Panc1 (cell line): ENCODE measurements around the gene MAP2K7. TPM values are rescaled to one million over a fixed set of nuclear protein-coding genes. Genes with fewer than 3 reads are reported as not detected.
A peak's percentile ranks its signal among the peaks of the same experiment; 100 is the strongest.
"Not testable (repeated sequence)": the region's sequence is repeated elsewhere in the genome, so short reads cannot be mapped to it uniquely, and the experiment has no call there.

Source experiments
- ATAC-seq: fragments of 200-7000 bp; cut with Tn5 transposase; 2 replicates; pipeline ENCODE4 v1.9.1; 2020; ENCODE audit warnings: mild to moderate bottlenecking, moderate library complexity
- BruUV-seq: library from RNA; stranded (reverse); fragments of 400-500 nt; replicated peaks from 2 replicates; lab custom pipeline; 2021; lab: Mats Ljungman, UMichigan
- CTCF ChIA-PET: fragments of 300-600 bp; sonication (Branson Sonifier 250); formaldehyde crosslinking; loops from one replicate; lab custom pipeline; 2022; ENCODE audit warnings: antibody characterized with exemption; lab: Charles Lee
- POLR2A ChIA-PET: fragments of 300-600 bp; sonication (Branson Sonifier 250); formaldehyde crosslinking; loops from one replicate; lab custom pipeline; 2022; ENCODE audit warnings: antibody characterized with exemption; lab: Charles Lee
- DNase-seq: peaks from one replicate; pipeline ENCODE4 v3.0.0-alpha.2; 2010; ENCODE audit warnings: low read depth, low spot score
- H3K27ac ChIP-seq: 2 replicates; pipeline ENCODE4 v1.5.1; 2011; ENCODE audit warnings: mild to moderate bottlenecking, low read length, inconsistent platforms
- H3K27me3 ChIP-seq: fragments of 200-500 bp; sonication (Bioruptor generic); 2 replicates; pipeline ENCODE4 v1.6.0; 2014; ENCODE audit warnings: low read length, inconsistent platforms; ENCODE audit not compliant: control insufficient read depth, insufficient read depth
- H3K36me3 ChIP-seq: fragments of 200-500 bp; sonication (Bioruptor generic); 2 replicates; pipeline ENCODE4 v1.5.1; 2014; ENCODE audit warnings: inconsistent platforms, mild to moderate bottlenecking, low read length, moderate library complexity; ENCODE audit not compliant: control insufficient read depth, insufficient read depth
- H3K4me1 ChIP-seq: 2 replicates; pipeline ENCODE4 v1.5.1; 2011; ENCODE audit warnings: inconsistent platforms, mild to moderate bottlenecking, low read length, moderate library complexity; ENCODE audit not compliant: control insufficient read depth, insufficient read depth
- H3K4me3 ChIP-seq, 2 experiments: 2 replicates each; pipeline ENCODE4 v1.5.1; 2011 to 2012; ENCODE audit warnings: low read depth in 2 of 2, low read length in 2 of 2, mild to moderate bottlenecking in 2 of 2, inconsistent platforms in 1 of 2, moderate library complexity in 1 of 2
- H3K9me3 ChIP-seq: fragments of 200-500 bp; sonication (Bioruptor generic); 2 replicates; pipeline ENCODE4 v1.5.1; 2014; ENCODE audit warnings: low read depth, mild to moderate bottlenecking, inconsistent platforms, low read length, moderate library complexity; ENCODE audit not compliant: control insufficient read depth, insufficient read depth
- POLR2AphosphoS5 ChIP-seq: IDR thresholded peaks from 2 replicates; pipeline ENCODE4 v1.6.1; 2012; ENCODE audit warnings: mild to moderate bottlenecking, low read depth, low read length, moderate library complexity
- SIN3A ChIP-seq: IDR thresholded peaks from 2 replicates; pipeline ENCODE4 v1.6.1; 2012; ENCODE audit warnings: low read depth, mild to moderate bottlenecking, low read length, moderate library complexity, borderline replicate concordance; ENCODE audit not compliant: insufficient read depth
- TCF7L2 ChIP-seq: IDR thresholded peaks from 2 replicates; pipeline ENCODE4 v1.6.1; 2011; ENCODE audit warnings: mild to moderate bottlenecking, low read depth, low read length, inconsistent platforms
- in situ Hi-C: cut with HindIII; loops from 2 replicates; pipeline ENCODE4 v1.10.0; 2016; ENCODE audit warnings: low sequenced_read_pairs, low pct_unique_long_range_greater_than_20kb
- intact Hi-C: fragments of 100-400 bp; cut with micrococcal nuclease; formaldehyde crosslinking; loops from one replicate; pipeline ENCODE4 v1.10.0; 2022; ENCODE audit not compliant: unreplicated experiment
- total RNA-seq: library from RNA; stranded (reverse); gene quantifications from one replicate; pipeline ENCODE4 v1.2.1, GENCODE V29; 2021; ENCODE audit not compliant: unreplicated experiment
- TF ChIP-seq, protein P1 (sequence below), 2 experiments: IDR thresholded peaks; 2 replicates each; pipeline ENCODE4 v1.6.1; 2011 to 2012; ENCODE audit warnings: low read depth in 2 of 2, control low read depth in 1 of 2, low read length in 1 of 2, mild to moderate bottlenecking in 1 of 2, moderate library complexity in 1 of 2; ENCODE audit not compliant: insufficient read depth in 1 of 2
- TF ChIP-seq, protein P2 (sequence below): fragments of 450-650 bp; IDR thresholded peaks from 2 replicates; pipeline ENCODE4 v1.5.1; 2017; ENCODE audit warnings: mild to moderate bottlenecking

Gene MAP2K7
- total RNA-seq, 1 experiment from 2014 or later = 32.9 TPM

- DNase-seq (no peak), ATAC-seq (peak; percentile 97)
- in situ Hi-C loops = no loop called here
- intact Hi-C loops = no loop called here
- Histone ChIP-seq H3K4me3 (peak within 1 kb of the TSS; percentile 45 to 46), H3K27ac (peak within 1 kb of the TSS; percentile 59), H3K36me3 (peaks cover 3% of the 10 kb centered on the region; the same call in 1 of the 2 replicates), H3K9me3 (no peaks in the 10 kb centered on the region), H3K4me1 (no peaks in the 10 kb centered on the region), H3K27me3 (no peaks in the 10 kb centered on the region)
- TF ChIP-seq POLR2AphosphoS5 (0 out of 2 replicates have a peak, but pooled peaks have one; percentile 26), SIN3A (no peak)
- ChIA-PET POLR2A (interaction anchor here (0.7 kb wide), 1 partner anchor 27 kb away, joined by 3 read pairs; no protein-coding TSS in a partner anchor), CTCF (no interaction called here)
- BruUV-seq = no TSS peak
These were observed 15.4 kb upstream of the MAP2K7 start, which contains the start of gene LRRC8E for GRCh38 chr19:7888145-7888825. Gene LRRC8E, plus strand, starts transcription at chr19:7888510. Its CDS starts 7,094 bp downstream, at chr19:7895604.

DNA sequence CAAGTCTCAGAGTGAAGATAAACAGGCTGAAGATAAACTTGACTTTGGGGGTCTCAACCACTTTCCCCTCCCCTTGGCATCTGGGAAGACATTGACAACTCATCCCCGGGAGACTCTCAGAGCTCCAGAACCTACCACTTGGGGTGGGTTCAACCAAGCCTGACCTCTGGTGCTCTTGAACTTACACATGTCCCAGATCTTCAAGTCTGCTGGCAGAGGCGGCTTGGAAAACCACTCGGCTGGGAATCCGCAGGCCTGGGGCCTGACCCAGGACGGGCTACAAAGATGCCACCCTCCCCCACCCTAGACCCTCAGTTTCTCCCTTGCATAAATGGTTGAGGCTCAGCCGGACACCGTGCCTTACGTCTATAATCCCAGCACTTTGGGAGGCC lies 14.9 kb upstream of the MAP2K7 start:
- TF ChIP-seq POLR2AphosphoS5 = no peak
- TF ChIP-seq, protein P1, sequence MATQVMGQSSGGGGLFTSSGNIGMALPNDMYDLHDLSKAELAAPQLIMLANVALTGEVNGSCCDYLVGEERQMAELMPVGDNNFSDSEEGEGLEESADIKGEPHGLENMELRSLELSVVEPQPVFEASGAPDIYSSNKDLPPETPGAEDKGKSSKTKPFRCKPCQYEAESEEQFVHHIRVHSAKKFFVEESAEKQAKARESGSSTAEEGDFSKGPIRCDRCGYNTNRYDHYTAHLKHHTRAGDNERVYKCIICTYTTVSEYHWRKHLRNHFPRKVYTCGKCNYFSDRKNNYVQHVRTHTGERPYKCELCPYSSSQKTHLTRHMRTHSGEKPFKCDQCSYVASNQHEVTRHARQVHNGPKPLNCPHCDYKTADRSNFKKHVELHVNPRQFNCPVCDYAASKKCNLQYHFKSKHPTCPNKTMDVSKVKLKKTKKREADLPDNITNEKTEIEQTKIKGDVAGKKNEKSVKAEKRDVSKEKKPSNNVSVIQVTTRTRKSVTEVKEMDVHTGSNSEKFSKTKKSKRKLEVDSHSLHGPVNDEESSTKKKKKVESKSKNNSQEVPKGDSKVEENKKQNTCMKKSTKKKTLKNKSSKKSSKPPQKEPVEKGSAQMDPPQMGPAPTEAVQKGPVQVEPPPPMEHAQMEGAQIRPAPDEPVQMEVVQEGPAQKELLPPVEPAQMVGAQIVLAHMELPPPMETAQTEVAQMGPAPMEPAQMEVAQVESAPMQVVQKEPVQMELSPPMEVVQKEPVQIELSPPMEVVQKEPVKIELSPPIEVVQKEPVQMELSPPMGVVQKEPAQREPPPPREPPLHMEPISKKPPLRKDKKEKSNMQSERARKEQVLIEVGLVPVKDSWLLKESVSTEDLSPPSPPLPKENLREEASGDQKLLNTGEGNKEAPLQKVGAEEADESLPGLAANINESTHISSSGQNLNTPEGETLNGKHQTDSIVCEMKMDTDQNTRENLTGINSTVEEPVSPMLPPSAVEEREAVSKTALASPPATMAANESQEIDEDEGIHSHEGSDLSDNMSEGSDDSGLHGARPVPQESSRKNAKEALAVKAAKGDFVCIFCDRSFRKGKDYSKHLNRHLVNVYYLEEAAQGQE (IDR thresholded peaks at IDR 0.05; ENCODE audit: insufficient read depth in 1 of 2, low read depth in 2 of 2, low read length in 1 of 2) = no peak
- no peak for TF ChIP-seq TCF7L2
- TF ChIP-seq SIN3A = no peak
- TF ChIP-seq, protein P2, sequence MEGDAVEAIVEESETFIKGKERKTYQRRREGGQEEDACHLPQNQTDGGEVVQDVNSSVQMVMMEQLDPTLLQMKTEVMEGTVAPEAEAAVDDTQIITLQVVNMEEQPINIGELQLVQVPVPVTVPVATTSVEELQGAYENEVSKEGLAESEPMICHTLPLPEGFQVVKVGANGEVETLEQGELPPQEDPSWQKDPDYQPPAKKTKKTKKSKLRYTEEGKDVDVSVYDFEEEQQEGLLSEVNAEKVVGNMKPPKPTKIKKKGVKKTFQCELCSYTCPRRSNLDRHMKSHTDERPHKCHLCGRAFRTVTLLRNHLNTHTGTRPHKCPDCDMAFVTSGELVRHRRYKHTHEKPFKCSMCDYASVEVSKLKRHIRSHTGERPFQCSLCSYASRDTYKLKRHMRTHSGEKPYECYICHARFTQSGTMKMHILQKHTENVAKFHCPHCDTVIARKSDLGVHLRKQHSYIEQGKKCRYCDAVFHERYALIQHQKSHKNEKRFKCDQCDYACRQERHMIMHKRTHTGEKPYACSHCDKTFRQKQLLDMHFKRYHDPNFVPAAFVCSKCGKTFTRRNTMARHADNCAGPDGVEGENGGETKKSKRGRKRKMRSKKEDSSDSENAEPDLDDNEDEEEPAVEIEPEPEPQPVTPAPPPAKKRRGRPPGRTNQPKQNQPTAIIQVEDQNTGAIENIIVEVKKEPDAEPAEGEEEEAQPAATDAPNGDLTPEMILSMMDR = no peak
- no peak for ATAC-seq
- intact Hi-C loops = no loop called here
- Histone ChIP-seq H3K4me1 (no peaks in the 10 kb centered on the region), H3K27me3 (no peaks in the 10 kb centered on the region), H3K9me3 (no peaks in the 10 kb centered on the region), H3K27ac (peak overlapping the region; percentile 59), H3K4me3 (peak overlapping the region; percentile 45 to 46), H3K36me3 (peaks cover 3% of the 10 kb centered on the region; the same call in 1 of the 2 replicates)
- BruUV-seq = TSS peak; percentile 90
- ChIA-PET CTCF (interaction anchor here (0.9 kb wide), 1 partner anchor 208 kb away, joined by 3 read pairs; the partner anchor contains the start of gene TRAPPC5), POLR2A (no interaction called here)
- no peak for DNase-seq
- in situ Hi-C loops = no loop called here

- in situ Hi-C loops, ATAC-seq, BruUV-seq, DNase-seq, CTCF ChIA-PET, H3K9me3 ChIP-seq, H3K4me3 ChIP-seq, H3K27ac ChIP-seq, POLR2A ChIA-PET, H3K27me3 ChIP-seq, H3K4me1 ChIP-seq, intact Hi-C loops, H3K36me3 ChIP-seq: not testable (repeated sequence)
These were observed 10.1 kb upstream of the MAP2K7 start for GRCh38 chr19:7893362-7894101.
